Lung (tissue), 12 donors: Measurements from ENCODE around the gene TP53BP1. TPM values are rescaled to one million over a fixed set of nuclear protein-coding genes. Genes with fewer than 3 reads are reported as not detected.

Experiments
- ATAC-seq: fragments of 200-7000 bp; cut with Tn5 transposase; one replicate; pipeline ENCODE4 v1.9.1; 2020; ENCODE audit warnings: moderate number of reproducible peaks; ENCODE audit not compliant: insufficient read depth, low FRiP score
- DNase-seq, 3 donors: peaks; one replicate each; pipeline ENCODE4 v3.0.0-alpha.2; 2013 to 2017
- H3K27ac ChIP-seq, 2 donors: one replicate each; pipeline ENCODE4 v1.5.1; 2013; ENCODE audit warnings: mild to moderate bottlenecking in 2 of 2, moderate library complexity in 2 of 2, control low read depth in 1 of 2, inconsistent platforms in 1 of 2, low read depth in 1 of 2, low read length in 1 of 2
- H3K27me3 ChIP-seq, 3 donors: one replicate each; pipeline ENCODE4 v1.5.1; 2013; ENCODE audit warnings: low read length in 2 of 3; ENCODE audit not compliant: control insufficient read depth in 3 of 3, insufficient read depth in 3 of 3
- H3K36me3 ChIP-seq, 4 donors: one replicate each; pipeline ENCODE4 v1.5.1; 2013; ENCODE audit warnings: low read length in 4 of 4, mild to moderate bottlenecking in 1 of 4, moderate library complexity in 1 of 4; ENCODE audit not compliant: control insufficient read depth in 4 of 4, insufficient read depth in 4 of 4
- H3K4me1 ChIP-seq, 5 donors: one replicate each; pipeline ENCODE4 v1.5.1; 2013; ENCODE audit warnings: low read length in 5 of 5, mild to moderate bottlenecking in 2 of 5, moderate library complexity in 1 of 5; ENCODE audit not compliant: control insufficient read depth in 5 of 5, insufficient read depth in 5 of 5
- H3K4me3 ChIP-seq: one replicate; pipeline ENCODE4 v1.5.1; 2013; ENCODE audit warnings: mild to moderate bottlenecking, control low read depth, moderate library complexity
- H3K9ac ChIP-seq, 2 donors: one replicate each; pipeline ENCODE4 v1.5.1; 2013; ENCODE audit warnings: low read length in 2 of 2, control low read depth in 1 of 2; ENCODE audit not compliant: insufficient read depth in 1 of 2
- H3K9me3 ChIP-seq, 4 donors: one replicate each; pipeline ENCODE4 v1.5.1; 2013; ENCODE audit warnings: low read length in 3 of 4, mild to moderate bottlenecking in 1 of 4, moderate library complexity in 1 of 4; ENCODE audit not compliant: control insufficient read depth in 4 of 4, insufficient read depth in 3 of 4
- WGBS, 2 donors: extraction: QIAGEN DNeasy Blood & Tissue Kit; methylation state at CpG; one replicate each; pipeline ENCODE4 v1.1.7; 2013; 5-methylcytosine and 5-hydroxymethylcytosine counted together
- polyA plus RNA-seq, 2 donors: library from polyadenylated mRNA; stranded (reverse); fragments of 200-250 nt; gene quantifications; one replicate each; pipeline ENCODE4 v1.2.1, GENCODE V29; 2013
- total RNA-seq, 2 donors: library from RNA; depleted of rRNA in 1 of 2; stranded (reverse); fragments of >200 nt in 1 of 2; gene quantifications; one replicate each; pipeline ENCODE4 v1.2.1, GENCODE V29; 2014 to 2021
- TF ChIP-seq, protein P1 (sequence below): IDR thresholded peaks from 2 replicates; pipeline ENCODE4 v1.5.1; 2012; ENCODE audit warnings: mild to moderate bottlenecking; ENCODE audit errors: control extremely low read depth, extremely low read depth
- donor health status: control.
- donor health status: control.
- donor health status: Bipolar disorder and iron deficiency.
- donor health status: healthy.
- donor health status: DM: yes; HTN: yes; CAD: no.

The TP53BP1 gene
- total and polyA plus RNA-seq, 4 donors, result 8.9 to 97.4 (median 23.7) TPM

DNA sequence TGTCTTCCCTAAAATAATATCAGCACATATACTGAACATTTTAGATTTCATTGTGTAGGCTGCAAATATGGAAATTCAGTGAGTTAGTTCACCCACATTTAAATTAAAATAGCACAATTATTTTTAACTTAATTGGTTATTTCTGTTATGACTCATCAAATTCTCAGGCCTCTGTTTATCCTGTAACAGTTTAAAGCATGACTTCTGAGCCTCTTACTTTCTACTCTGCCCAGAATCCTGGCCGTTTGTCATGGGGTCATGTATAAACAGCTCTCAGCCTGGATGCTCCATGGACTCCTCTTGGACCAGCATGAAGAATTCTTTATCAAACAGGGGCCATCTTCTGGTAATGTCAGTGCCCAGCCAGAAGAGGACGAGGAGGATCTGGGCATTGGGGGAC is 109.9 kb downstream of the TP53BP1 start:
- 76 to 77% methylated on average over 2 of the region's 2 CpGs for WGBS, 2 donors
- ATAC-seq (no peak), DNase-seq (no peak)
- no peak overlapping the region for H3K9ac ChIP-seq
- H3K9me3 ChIP-seq, result no peaks in the 10 kb centered on the region
- no peak overlapping the region for H3K27ac ChIP-seq
- no peaks in the 10 kb centered on the region for H3K27me3 ChIP-seq
- H3K4me3 ChIP-seq, result no peak overlapping the region
- TF ChIP-seq, protein P1, sequence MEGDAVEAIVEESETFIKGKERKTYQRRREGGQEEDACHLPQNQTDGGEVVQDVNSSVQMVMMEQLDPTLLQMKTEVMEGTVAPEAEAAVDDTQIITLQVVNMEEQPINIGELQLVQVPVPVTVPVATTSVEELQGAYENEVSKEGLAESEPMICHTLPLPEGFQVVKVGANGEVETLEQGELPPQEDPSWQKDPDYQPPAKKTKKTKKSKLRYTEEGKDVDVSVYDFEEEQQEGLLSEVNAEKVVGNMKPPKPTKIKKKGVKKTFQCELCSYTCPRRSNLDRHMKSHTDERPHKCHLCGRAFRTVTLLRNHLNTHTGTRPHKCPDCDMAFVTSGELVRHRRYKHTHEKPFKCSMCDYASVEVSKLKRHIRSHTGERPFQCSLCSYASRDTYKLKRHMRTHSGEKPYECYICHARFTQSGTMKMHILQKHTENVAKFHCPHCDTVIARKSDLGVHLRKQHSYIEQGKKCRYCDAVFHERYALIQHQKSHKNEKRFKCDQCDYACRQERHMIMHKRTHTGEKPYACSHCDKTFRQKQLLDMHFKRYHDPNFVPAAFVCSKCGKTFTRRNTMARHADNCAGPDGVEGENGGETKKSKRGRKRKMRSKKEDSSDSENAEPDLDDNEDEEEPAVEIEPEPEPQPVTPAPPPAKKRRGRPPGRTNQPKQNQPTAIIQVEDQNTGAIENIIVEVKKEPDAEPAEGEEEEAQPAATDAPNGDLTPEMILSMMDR, result no peak
- no peaks in the 10 kb centered on the region for H3K4me1 ChIP-seq
- H3K36me3 ChIP-seq, result peaks cover 4 to 39% (median 22%) of the 10 kb centered on the region in 4 donors

DNA sequence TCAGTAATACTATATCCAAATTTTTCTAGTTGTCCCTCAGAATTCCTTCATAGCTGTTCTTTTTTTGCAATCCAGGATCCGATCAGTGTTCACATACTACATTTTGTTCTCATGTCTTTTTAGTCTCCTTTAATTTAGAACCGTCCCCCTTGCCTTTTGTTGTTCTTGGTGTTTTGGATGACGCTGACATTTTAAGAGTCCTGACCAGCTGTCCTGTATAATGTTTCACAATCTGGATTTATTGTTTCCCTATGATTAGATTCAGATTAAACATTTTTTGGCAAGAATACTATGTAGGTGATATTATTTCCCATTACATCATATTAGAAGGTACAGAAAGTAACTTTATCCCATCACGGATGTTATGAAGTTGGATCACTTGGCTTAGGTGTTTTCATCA is 110.6 kb downstream of the TP53BP1 start:
- WGBS, 2 donors, result 96 to 98% methylated on average over 4 of the region's 4 CpGs
- Histone ChIP-seq H3K4me3 (no peak overlapping the region), H3K36me3 (peaks cover 4 to 34% (median 21%) of the 10 kb centered on the region in 4 donors), H3K4me1 (no peaks in the 10 kb centered on the region), H3K27ac (no peak overlapping the region), H3K9ac (no peak overlapping the region), H3K9me3 (no peaks in the 10 kb centered on the region), H3K27me3 (no peaks in the 10 kb centered on the region)
- TF ChIP-seq, protein P1, result no peak
- ATAC-seq, result no peak
- DNase-seq, result no peak

DNA sequence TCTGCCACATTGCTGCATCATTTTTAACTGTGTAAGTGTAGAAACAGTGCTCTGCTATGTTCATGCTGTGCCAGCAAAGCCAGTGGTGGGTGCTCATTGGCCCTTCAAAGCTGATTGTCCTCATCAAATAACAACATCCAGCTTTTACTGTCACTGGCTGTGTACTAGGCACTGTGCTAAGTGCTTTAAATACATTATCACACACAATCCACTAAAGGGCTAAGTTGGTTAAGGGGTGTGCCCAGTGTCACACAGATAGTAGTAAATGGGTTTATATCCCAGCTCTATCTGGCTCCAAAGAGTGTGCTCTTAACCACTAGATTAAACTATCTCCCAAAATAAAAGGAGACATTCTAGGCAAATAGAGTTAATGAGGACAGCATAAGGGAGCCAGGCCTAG is 114.4 kb downstream of the TP53BP1 start:
- Histone ChIP-seq H3K36me3 (peaks cover 5 to 15% (median 11%) of the 10 kb centered on the region in 4 donors), H3K4me3 (no peak overlapping the region), H3K4me1 (peaks cover 0 to 2% (median 0%) of the 10 kb centered on the region in 5 donors), H3K27ac (no peak overlapping the region), H3K9ac (no peak overlapping the region), H3K9me3 (no peaks in the 10 kb centered on the region), H3K27me3 (no peaks in the 10 kb centered on the region)
- ATAC-seq (no peak), DNase-seq (no peak)
- TF ChIP-seq, protein P1, result no peak
